NOMO-1 treated with dmso at 0.1 percent for 144 hours (cell line): ENCODE data around the gene CD300C.
"Not testable (repeated sequence)": the region's sequence is repeated elsewhere in the genome, so short reads cannot be mapped to it uniquely, and the experiment has no call there.

ENCODE experiments used
- DNase-seq: peaks from one replicate; lab custom pipeline; 2025; ENCODE audit not compliant: unreplicated experiment; lab: John Stamatoyannopoulos, UW

The CD300C gene

GRCh38 chr17:74563358-74563757 lies 17.4 kb upstream of the CD300C start:
- DNase-seq, result no peak

GRCh38 chr17:74561586-74561985 lies 15.7 kb upstream of the CD300C start:
- DNase-seq, result no peak

GRCh38 chr17:74558882-74559519 lies 13.1 kb upstream of the CD300C start:
- no peak for DNase-seq

GRCh38 chr17:74558402-74558801 lies 12.5 kb upstream of the CD300C start:
- DNase-seq, result not testable (repeated sequence)

- no peak for DNase-seq
These were observed 9.6 kb upstream of the CD300C start for GRCh38 chr17:74555427-74555940.

GRCh38 chr17:74554909-74555308 lies 9.0 kb upstream of the CD300C start:
- DNase-seq, result no peak

GRCh38 chr17:74552037-74552436 lies 6.1 kb upstream of the CD300C start:
- DNase-seq, result no peak

GRCh38 chr17:74550602-74551001 lies 4.7 kb upstream of the CD300C start:
- no peak for DNase-seq

GRCh38 chr17:74549343-74549742 lies 3.4 kb upstream of the CD300C start:
- no peak for DNase-seq

GRCh38 chr17:74547736-74548135 lies 1.8 kb upstream of the CD300C start:
- DNase-seq, result peak; percentile 15

GRCh38 chr17:74547264-74547663 lies 1.3 kb upstream of the CD300C start:
- no peak for DNase-seq

GRCh38 chr17:74546586-74546985 lies 671 bp upstream of the CD300C start:
- no peak for DNase-seq

GRCh38 chr17:74544991-74545842 lies 698 bp downstream of the CD300C start:
- DNase-seq, result peak; percentile 12

GRCh38 chr17:74543891-74544760 lies 1.8 kb downstream of the CD300C start:
- no peak for DNase-seq

GRCh38 chr17:74543406-74543805 lies 2.5 kb downstream of the CD300C start:
- DNase-seq, result no peak

- DNase-seq, result no peak
These were observed 3.1 kb downstream of the CD300C start for GRCh38 chr17:74542727-74543383.

GRCh38 chr17:74542166-74542565 lies 3.7 kb downstream of the CD300C start:
- DNase-seq, result no peak

- DNase-seq, result no peak
These were observed 4.5 kb downstream of the CD300C start for GRCh38 chr17:74541176-74542111.

GRCh38 chr17:74539281-74539820 lies 6.6 kb downstream of the CD300C start:
- no peak for DNase-seq
